ENCODE measurements around the gene LIPG.

GRCh38 chr18:49566985-49567384 lies 5.1 kb downstream of the LIPG start:
- no peak for TF ChIP-seq CTCF (IDR thresholded peaks at IDR 0.05)
- TF ChIP-seq FOXJ3 (CRISPR knock-in tag; IDR thresholded peaks at IDR 0.05; ENCODE audit: borderline replicate concordance), result no peak
- no peak for TF ChIP-seq TEAD1 (CRISPR knock-in tag; IDR thresholded peaks at IDR 0.05)
- TF ChIP-seq NR2C2 (CRISPR knock-in tag; IDR thresholded peaks at IDR 0.05), result no peak
- no peak for TF ChIP-seq NR3C1 (CRISPR knock-in tag; conservative IDR thresholded peaks at IDR 0.05; ENCODE audit: low read depth)
- no peak for TF ChIP-seq ZNF512 (CRISPR knock-in tag; IDR thresholded peaks at IDR 0.05; ENCODE audit: borderline replicate concordance)
- no peak for TF ChIP-seq ARID4B (CRISPR knock-in tag; IDR thresholded peaks at IDR 0.05; ENCODE audit: borderline replicate concordance)
- TF ChIP-seq TEAD4 (CRISPR knock-in tag; IDR thresholded peaks at IDR 0.05), result no peak
